T-helper 1 cell treated with Interleukin-12 subunit alpha and Interleukin-12 subunit beta and Interleukin-4 antibody, amounts not matched to agents 30 ng/mL and 1 ng/mL, for 36 hours (primary cell): ENCODE measurements around the gene CGB1. TPM values are rescaled to one million over a fixed set of nuclear protein-coding genes. Genes with fewer than 3 reads are reported as not detected.
"Not testable (repeated sequence)": the region's sequence is repeated elsewhere in the genome, so short reads cannot be mapped to it uniquely, and the experiment has no call there.

Experiments
- intact Hi-C: fragments of 100-400 bp; cut with micrococcal nuclease; formaldehyde crosslinking; loops from one replicate; pipeline ENCODE4 v1.15.1; 2024
- total RNA-seq: library from RNA; stranded (reverse); gene quantifications from 2 replicates; pipeline ENCODE4 v1.2.3, GENCODE V29; 2022

Gene CGB1
- total RNA-seq, 1 donor from 2014 or later = not detected

DNA sequence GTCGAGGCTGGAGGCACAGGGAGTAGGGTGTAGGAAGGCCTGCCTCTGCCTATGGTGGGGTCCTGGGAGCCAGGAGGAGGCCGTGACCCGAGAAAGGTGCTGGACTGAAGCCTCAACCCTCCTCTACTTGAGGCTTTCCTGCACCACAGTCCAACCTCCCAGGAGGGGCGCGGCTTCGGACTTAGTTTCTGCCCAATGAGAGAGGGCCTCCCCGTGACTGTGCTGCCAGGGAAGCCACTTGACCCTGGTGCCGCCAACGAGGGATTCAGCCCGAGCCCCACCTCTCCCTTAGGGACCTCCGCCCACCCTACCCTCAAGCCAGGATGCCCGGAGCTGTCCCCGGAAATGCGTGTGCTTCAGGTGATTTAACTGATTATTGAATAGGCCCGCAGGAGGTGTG is 12.5 kb downstream of the CGB1 start, which contains the start of gene CGB3:
Gene CGB3, minus strand, starts transcription at position 101 of the 400 bp plus-strand sequence. CDS start 362 bp downstream, outside the sequence.
- intact Hi-C loops = not testable (repeated sequence)

DNA sequence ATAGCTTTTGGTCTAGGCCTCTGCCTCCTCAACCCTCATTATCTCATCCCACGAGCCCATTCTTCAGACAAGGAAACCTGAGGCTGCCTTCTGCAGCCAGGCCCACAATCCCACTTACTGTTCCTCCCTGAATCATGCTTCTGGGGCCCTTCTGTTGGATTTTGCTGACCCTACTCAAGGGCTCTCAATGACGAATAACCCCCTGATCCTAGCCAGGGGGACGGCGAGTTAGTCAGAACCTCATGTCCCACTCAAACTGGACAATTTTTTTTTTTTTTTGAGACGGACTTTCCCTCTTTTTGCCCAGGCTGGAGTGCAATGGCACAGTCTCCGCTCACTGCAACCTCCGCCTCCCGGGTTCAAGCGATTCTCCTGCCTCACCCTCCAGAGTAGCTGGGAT is 14.6 kb downstream of the CGB1 start:
- intact Hi-C loops = no loop called here

DNA sequence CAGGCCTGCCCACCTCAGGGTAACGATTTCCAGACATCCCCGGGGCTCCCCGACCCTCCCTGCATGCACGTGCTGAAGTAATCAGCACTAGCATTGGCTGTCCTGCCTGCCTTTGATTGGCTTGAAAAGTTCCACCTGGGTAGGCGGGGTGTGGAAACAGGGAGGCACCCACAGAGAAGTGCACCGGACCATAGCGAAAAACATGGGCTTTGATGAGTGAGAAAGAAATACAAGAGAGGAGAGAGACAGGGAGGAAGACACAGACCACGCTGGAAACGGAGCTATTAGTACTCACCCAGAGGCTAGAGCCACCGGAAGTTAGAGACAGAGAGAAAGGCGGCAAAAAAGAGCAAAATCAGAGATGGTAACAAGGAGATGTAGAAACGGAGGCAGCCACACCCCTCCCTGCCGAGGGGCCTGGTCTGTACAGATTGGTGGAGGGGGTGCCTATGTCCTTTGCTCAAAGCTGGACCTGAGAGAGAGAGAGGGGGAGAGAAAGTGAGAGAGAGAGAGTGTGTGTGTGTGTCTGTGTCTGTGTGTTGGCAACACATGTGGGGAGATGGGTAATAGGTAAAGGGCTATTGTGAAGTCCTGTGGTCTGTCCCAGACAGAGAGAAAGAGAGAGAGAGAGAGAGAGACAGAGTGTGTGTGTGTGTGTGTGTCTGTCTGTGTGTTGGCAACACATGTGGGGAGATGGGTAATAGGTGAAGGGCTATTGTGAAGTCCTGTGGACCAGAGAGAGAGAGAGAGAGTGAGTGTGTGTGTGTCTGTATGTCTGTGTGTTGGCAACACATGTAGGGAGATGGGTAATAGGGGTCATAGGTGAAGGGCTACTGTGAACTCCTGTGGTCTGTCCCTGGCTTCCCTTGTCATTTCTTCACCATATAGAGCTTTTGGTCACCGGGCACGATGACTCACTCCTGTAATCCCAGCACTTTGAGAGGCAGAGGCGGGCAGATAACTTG is 15.5 kb downstream of the CGB1 start:
- intact Hi-C loops = no loop called here

DNA sequence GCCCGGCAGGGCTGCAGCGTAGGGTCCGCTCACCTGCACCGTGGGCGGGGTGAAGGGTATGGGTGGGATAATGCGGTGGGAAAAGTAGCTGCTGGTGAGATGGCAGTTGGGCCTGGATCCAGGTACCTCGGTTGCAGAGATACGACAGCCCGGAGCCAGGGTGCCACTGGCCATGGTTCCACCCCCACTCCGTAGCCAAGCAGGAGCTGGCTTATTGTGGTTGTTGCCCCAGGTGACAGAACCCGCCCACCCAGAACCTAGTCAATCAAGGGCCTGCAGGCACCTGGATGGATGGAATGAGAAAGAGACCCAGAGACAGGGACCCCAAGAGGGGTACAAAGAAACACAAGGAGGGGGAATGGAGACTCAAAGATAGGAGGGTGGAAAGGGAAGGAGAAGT is 16.4 kb downstream of the CGB1 start:
- intact Hi-C loops = no loop called here

DNA sequence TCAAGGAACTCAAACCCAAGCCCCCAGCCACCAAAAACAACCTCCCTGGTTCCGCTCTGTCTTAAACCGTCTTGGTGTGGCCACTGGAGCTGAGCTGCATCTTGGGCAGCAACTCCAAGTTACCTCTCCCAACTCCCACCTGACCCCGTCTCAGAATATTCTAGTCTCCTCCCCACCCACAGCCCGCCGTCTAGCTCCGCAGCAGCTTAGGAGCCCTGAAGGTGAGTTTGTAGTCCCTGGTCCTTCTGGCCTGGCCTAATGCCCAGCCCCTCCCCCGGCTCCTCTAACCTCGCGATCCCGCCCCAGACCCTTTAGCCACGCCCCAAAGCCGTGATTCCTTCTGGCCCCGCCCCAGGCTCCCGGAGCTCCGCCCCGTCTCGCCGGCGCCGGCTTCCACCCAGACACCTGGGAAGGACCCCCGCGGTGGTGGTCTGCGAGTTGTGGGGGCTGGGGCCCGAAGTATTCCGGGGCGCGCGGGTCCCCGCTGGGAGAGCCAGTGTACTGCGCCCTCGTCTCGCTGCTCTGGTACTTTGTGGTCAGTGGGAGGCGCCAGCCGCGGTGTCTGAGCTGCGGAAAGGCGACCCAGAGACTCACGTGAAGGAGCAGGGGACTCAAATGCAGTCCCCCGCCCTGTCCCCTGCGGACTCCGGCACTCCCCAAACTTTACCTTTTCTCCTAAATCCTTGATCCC is 17.3 kb downstream of the CGB1 start:
- intact Hi-C loops = loop anchor here (1.0 to 5.0 kb wide), 3 partner anchors 38 to 109 kb away; partner anchors contain the start of genes C19orf73, CGB7 and PPFIA3

DNA sequence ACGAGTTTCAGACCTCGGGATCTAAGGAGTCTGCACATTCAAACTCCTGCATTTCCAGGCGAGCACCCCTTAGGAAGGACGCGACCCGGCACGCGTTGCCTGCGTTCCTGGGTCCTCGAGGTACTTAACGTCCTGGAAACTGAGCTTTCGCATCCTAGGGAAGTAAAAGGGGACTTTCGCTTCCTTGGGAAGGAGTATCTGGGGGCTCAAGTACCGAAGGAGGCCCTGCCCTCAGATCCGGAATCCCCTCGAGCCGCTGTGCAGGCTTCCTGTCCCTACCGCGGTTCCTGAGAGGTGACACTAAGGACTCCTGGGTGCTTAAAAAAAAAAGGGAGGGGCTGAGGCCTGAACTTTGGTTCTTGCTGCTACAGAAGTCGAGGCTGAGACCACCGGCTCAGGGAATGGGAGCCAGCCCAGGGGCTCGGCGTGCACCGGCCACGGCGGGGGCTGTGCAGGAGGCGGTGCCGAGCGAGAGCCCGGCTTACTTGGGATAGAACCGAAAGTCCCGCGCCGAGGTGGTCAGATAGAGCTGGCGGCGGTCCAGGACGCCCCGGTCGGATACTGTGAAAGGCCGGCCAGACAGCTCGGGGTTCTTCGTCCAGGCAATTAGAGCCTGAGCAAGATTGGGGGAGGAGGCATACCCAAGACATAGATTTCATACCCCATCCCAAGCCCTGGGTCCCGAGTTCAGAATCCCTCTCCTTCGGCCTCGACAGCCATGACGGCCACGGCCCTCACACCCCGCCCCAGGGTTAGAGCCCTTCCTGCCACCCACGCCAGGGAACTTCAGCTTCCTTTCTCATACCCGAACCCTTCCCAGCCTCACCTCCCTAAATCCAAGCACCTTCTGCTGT is 18.1 kb downstream of the CGB1 start:
- intact Hi-C loops = loop anchor here (1.0 to 5.0 kb wide), 3 partner anchors 39 to 110 kb away; partner anchors contain the start of genes C19orf73, CGB7 and PPFIA3

DNA sequence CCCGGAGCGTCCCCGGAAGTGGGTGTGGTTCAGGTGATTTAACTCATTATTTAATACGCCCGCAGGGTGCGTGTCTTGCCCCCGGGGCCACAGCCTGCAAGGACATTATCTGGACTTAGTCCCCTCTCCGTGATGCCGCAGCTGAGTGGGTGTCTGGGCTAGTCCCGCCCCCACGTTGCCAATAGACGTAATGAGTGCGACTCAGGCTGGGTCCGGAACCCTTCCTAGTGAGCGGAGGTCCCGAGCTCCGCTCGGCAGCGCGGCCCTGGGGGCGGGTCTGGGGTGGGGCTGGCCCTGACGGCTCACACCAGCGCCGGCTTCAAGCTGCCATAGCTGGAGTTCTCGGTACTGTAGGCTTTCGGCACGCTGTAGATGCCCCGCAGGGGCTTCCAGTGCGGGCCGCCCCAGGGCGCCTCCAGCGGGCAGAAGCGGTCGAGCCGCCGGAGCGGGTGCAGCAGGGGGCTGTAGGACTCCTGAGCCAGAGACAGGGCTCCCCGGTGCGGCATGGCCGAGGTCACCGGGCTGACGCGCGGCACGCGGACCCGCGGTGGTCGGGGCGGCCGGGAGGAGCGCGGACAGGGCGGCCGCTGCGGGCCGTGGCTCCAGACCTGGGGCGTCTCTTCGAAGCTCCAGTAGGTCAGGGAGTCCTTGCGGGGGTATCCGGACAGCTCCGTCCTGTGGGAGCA is 18.9 kb downstream of the CGB1 start:
- intact Hi-C loops = loop anchor here (1.0 to 5.0 kb wide), 3 partner anchors 25 to 99 kb away; partner anchors contain the start of genes C19orf73, CGB7, GYS1 and PPFIA3

DNA sequence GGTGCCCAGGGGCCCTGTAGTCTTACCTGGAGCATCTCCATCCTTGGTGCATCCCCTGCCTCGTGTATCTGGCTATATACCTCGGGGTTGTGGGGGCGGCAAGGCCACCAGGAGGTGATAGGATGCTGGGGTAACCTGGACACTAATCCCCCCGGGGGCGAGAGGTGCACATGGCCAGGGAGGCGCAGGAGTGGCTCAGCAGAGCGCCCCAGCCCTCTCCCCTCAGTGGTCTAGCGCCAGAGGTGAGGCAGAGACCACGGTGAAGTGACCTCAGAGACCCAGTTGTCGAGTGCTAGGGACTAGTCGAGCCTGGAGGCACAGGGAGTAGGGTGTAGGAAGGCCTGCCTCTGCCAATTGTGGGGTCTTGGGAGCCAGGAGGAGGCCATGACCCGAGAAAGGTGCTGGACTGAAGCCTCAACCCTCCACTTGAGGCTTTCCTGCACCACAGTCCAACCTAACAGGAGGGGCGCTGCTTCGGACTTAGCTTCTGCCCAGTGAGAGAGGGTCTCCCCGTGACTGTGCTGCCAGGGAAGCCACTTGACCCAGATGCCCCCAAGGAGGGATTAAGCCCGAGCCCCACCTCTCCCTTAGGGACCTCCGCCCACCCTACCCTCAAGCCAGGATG is 19.5 kb downstream of the CGB1 start, which contains the start of gene LHB:
Gene LHB, minus strand, starts transcription at position 51 of the 625 bp plus-strand sequence. Its CDS starts 10 bp downstream, at position 41.
- intact Hi-C loops = loop anchor here (1.0 to 5.0 kb wide), 3 partner anchors 24 to 100 kb away; partner anchors contain the start of genes C19orf73, CGB7, GYS1 and PPFIA3

DNA sequence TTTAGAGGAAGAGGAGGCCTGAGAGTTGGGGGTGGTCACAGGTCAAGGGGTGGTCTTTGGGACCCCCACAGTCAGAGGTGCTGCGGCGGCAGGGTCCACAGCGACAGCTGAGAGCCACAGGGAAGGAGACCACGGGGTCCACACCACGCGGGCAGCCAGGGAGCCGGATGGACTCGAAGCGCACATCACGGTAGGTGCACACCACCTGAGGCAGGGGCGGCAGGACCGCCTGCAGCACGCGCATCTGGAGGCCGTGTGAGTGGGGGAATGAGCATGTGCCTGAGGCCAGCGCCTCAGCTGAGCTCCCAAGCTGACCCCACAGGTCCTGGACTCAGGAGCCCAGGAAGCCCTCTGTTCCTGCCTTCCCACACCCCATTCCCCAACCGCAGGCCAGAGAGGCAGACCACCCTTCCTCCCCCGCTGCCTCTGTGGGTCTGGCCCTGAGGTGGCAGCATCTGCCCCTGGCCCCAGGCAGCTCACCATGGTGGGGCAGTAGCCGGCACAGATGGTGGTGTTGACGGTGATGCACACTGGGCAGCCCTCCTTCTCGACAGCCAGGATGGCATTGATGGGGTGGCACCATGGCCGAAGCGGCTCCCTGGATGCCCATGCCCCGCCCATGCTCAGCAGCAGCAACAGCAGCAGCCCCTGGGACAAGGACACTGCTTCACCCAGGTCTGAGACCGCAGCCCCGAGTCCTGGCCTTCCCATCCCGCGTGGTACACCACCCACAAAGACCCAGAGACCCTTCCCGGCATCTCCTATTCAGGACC is 20.4 kb downstream of the CGB1 start:
- intact Hi-C loops = loop anchor here (5.0 kb wide), 2 partner anchors 41 to 101 kb away; partner anchors contain the start of genes C19orf73, CGB7 and PPFIA3

DNA sequence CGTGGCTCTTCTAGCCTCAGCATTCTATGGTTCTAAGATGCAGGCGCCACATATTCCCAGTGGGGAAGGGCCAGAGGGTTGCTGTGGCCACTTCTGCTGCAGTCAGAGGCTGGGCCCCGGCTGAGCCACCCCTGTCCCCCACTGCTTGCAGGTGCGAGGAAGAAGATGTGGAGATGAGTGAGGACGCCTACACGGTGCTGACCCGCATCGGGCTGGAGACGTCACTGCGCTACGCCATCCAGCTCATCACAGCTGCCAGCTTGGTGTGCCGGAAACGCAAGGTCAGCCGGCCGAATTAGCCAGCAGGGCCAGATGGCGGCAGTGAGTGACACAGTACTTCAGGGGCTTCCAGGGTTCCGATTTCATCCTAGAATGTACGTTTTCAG is 21.8 kb downstream of the CGB1 start:
- intact Hi-C loops = loop anchor here (5.0 kb wide), 2 partner anchors 42 to 102 kb away; partner anchors contain the start of genes C19orf73, CGB7 and PPFIA3

DNA sequence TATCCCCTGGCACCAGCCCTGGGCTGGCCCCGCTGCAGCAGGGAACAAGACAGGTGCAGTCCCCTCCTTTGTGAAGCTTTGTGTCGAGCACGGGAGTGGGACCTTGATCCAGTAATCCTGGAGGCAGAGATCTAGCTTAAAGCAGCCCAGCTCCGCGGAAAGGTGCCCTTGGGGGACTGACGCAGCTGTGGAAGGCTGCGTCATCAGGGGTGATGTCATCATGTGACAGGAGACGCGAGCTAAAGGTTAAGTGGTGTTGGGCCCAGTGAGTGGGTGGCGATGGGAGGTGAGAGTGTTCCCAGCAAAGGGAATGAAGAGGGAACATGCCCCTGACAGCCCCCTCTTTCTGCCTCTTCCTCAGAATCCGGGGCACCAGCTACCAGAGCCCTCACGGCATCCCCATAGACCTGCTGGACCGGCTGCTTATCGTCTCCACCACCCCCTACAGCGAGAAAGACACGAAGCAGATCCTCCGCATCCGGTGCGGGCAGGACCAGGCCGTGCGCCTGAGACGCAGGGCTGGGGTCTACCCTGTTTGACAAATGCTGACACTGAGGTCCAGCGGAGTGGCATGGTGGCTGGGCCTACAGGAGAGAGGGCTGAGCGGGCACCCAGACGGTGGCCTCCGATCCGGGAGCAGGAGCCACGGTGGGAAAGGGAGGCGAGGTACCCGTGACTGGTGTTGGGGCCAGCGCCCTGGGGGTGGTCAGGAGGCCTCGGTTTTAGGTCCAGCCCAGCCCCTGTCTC is 22.4 kb downstream of the CGB1 start:
- intact Hi-C loops = no loop called here

DNA sequence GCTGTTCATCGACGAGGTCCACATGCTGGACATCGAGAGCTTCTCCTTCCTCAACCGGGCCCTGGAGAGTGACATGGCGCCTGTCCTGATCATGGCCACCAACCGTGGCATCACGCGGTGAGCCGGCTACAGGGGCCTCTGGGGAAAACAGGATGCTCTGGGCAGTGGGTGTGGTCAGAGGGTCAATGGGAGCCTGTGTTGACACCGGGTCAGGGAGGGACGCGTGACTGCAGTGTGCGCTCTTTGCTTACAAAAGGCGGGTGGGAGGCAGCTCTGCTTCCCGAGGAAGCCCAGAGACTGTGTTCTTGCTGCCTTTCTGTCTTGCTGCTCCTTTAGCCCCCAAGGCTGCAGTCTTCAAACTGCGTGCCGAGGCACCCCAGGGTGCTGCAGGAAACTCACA is 25.5 kb downstream of the CGB1 start:
- intact Hi-C loops = no loop called here

DNA sequence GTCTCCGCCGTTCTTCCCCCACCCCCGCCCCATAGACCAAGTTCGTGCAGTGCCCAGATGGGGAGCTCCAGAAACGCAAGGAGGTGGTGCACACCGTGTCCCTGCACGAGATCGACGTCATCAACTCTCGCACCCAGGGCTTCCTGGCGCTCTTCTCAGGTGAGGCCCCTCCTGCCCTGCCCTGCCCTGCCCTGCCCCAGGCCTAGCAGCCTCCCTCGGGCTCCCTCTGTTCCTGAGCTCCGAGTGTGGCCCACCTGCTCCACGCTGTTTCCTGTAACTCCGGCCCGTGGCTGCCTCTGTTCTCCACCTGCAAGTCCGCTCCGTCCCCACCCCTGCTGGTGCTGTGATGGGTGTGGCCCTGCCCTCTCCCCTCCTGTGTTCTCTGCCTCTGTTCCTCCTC is 26.2 kb downstream of the CGB1 start:
- intact Hi-C loops = no loop called here

DNA sequence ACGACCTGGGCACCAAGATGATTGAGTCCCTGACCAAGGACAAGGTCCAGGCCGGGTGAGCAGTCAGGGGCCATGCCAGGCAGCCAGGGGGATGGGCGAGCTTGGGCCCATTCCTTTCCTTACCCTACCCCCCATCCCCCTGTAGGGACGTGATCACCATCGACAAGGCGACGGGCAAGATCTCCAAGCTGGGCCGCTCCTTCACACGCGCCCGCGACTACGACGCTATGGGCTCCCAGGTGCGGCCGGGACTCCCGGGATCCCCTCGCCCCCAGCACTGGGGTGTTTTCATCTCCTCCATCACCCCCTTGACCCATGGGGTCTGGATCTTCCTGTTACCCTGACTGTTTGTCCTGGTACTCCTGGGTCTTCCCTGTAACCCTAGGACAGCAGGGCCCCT is 26.9 kb downstream of the CGB1 start:
- intact Hi-C loops = no loop called here

DNA sequence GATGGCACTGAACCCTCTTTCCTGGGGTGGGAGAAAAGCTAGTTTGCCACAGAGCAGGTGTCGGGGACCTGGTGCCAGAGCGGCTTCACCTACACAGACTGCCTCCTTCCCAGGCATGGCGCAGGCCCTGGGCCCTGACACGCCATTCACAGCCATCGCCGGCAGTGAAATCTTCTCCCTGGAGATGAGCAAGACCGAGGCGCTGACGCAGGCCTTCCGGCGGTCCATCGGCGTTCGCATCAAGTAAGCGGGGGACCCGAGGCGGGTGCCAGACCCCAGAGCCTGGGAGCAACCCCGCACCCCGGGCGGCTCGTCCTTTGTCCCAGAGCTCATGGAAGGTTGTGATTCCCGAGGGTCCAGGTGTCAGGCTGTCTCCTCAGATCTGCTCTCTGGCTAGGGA is 29.8 kb downstream of the CGB1 start:
- intact Hi-C loops = no loop called here

DNA sequence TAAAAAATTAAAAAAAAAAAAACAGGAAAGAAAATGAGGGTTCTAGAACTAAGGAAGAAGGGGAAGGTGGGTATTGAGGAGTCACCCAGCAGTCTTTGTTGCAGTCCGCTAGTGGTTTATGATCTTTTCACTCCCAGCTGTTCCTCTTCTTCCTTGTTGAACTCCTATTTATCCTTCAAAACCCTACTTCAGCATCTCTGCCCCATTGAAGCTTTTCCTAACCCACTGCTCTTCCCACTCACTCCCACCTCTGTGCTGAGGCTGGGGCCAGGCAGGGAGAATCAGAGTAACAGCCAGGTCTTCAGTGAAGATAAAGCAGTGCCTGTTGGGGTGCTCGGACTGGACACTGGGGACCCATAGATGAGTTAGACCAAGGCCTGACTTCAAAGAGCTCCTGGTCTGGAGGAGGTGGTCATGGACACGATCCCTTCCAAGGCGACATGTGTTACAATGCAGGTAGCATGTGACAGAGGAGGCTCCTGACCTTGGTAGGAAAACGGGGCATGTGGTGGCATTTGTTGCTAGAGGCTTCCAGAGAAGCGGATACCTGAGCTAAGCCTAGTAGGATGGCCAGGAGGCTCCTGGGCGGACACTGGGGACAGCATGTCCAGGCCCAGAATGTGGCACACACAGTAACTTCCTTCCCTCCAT is 31.6 kb downstream of the CGB1 start:
- intact Hi-C loops = no loop called here

DNA sequence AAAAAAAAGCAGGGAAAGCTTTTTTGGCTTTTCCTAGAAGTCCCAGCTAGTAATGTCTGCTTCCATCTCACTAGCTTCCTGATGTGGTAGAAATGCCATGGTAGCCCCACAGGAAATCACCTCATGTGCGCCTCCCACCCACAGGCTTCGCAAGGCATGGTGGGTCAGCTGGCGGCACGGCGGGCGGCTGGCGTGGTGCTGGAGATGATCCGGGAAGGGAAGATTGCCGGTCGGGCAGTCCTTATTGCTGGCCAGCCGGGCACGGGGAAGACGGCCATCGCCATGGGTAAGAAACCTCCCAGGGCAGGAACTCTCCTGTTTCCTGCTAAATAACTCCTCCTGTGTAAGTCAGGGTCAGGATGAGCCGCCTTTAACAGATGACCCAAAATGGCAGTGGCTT is 32.6 kb downstream of the CGB1 start:
- intact Hi-C loops = no loop called here
